HL-60/S4 treated with retinoic acid at 250 ng/mL for 4 days and 3 days (cell line): Measurements from ENCODE around the gene CRX.
"Not testable (repeated sequence)": the region's sequence is repeated elsewhere in the genome, so short reads cannot be mapped to it uniquely, and the experiment has no call there.

Source experiments
- in situ Hi-C: fragments of 300-500 bp; cut with MboI; formaldehyde crosslinking; loops from 2 replicates; pipeline ENCODE4 v1.7.0; 2022; ENCODE audit warnings: low sequenced_read_pairs

CRX gene

DNA sequence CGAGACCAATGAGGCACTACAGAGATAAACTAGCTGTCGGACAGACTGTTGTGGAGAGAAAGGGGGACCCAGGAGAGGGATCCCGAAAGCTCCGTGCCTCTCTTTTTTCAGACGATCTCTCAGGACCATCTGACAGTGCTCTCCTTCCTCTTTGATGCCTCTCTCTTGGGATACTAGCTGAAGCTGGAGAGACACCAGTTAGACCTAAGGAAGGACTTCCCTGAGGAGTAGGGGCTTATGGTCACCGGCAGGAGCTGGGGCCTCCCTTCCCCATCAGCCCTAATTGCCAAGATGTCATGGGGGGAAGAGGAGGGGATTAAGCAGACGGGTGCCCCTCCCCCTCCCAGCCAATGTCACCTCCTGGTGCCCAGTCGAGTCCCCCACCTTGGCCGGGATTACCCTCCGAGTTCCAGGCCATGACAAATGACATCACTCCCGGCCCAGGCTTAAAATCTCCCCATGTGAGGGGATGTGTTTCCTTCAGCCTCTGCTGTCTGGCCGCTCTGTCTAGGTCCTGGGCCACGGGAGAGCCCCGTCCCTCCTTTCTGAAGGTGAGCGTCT, at the start of gene CRX:
Gene CRX (plus strand): TSS at position 478 of the 561 bp plus-strand sequence. CDS start 12,507 bp downstream, outside the sequence.
- in situ Hi-C loops: no loop called here

DNA sequence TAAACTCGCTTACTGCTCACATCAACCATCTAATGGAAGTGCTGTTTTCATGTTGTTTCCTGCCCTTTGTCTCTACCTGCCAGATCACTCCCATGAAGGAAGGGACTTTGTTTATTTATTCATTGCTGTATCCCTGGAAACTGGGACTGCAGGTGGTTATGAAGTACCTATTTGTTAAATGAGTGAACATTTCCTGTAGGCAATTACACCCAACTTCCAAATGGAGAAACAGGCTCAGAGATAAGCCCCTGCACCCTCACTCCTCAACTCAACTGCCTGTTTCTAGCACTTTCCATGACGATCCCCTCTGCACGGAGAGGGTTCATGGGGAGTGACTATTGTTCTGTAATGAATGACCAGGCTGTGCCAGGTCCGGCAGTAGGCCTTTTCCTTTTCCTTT, 45.2 kb upstream of the CRX start:
- in situ Hi-C loops: no loop called here

DNA sequence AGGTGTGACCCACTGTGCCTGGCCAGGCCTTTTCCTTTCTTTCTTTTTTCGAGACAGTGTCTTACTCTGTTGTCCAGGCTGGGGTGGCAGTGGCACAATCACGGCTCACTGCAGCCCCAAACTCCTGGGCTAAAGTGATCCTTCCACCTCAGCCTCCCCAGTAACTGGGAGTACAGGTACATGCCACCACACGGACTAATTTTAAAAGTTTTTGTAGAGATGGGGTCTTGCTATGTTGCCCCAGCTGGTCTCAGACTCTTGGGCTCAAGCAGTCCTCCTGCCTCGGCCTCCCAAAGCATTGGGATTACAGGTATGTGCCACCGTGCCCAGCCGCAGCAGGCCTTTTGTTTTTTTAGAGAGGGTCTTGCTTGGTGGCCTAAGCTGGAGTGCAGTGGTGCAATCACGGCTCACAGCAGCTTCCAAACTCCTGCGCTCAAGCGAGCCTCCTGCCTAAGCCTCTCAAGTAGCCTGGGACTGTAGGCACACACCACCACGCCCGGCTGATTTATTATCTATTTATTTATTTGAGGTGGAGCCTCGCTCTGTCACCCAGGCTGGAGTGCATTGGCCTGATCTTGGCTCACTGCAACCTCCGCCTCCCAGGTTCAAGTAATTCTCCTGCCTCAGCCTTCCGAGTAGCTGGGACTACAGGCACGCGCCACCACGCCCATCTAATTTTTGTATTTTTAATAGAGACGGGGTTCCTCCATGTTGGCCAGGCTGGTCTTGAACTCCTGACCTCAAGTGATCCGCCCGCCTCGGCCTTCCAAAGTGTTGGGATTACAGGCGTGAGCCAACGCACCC, 44.3 kb upstream of the CRX start:
- in situ Hi-C loops: not testable (repeated sequence)

DNA sequence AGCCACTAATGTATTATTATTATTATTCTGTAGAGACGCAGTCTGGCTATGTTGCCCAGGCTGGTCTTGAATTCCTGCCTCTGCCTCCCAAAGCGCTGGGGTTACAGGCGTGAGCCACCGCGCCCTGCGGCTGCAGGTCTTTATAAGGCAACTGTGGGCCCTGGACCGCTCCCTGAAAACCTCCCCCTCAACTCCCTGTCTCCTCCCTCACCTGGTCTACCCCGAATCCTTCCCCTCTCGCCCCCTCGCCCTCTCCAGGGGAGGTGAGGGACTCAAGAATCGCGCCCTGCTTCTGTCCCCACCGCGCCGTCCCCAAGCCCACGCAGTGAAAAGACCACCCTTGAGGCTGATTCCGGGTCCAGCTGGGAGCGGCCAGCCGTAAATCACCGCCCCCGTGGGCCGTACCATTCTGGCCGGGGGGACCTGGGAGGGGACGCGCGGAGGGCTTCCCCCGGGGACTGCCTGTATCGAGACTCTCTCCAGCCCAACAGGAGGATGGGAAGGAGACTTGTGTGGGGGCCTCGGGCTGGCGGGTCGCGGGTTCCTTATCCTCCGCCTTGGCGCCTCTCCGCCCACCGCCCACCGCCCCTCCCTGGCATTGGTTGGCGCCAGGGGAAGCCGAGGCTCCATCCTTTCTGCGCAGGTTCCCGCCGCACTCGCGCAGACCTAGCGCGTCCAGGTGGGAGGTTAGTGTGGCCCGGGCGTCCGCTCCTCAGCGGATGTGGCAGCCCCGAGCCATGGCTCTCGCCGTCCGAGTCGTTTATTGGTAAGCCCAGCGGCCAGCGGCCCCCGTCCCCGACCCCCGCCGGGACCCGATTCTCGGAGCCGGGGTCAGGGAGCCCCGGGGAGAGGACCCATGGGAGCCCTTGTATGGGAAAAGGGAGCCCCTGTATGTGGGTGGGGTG, 43.4 kb upstream of the CRX start, which contains the start of gene SELENOW:
Gene SELENOW (plus strand): TSS at position 655 of the 905 bp plus-strand sequence. CDS start 83 bp downstream, at position 738.
- in situ Hi-C loops: no loop called here

GRCh38 chr19:47778954-47779351, 42.8 kb upstream of the CRX start:
- in situ Hi-C loops: no loop called here

DNA sequence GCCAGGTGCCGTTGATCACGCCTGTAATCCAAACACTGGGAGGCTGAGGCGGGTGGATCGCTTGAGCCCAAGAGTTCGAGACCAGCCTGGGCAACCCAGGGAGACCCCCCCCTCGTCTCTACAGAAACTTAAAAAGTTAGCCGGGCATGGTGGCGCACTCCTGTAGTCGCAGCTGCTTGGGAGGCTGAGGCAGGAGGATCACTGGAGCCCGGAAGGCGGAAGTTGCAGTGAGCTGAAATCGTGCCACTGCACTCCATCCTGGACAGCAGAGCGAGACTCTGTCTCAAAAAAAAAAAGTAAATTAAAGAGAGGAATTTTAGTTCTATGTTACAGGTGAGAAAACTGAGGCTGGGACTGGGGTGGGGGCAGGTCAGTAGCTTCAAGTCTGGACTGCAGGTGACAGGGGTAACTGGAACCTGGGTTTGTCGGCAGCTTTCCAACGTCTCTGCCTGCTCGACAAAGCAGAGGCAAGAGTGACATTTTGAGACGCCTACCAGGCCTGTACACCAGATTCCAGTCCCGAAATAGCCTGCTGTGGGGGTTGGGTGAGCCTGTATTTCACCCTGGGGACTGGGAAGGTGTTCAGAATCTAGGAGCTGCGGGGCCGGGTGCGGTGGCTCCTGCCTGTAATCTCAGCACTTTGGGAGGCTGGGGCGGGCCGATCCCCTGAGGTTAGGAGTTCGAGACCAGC, 42.1 kb upstream of the CRX start:
- in situ Hi-C loops: no loop called here

DNA sequence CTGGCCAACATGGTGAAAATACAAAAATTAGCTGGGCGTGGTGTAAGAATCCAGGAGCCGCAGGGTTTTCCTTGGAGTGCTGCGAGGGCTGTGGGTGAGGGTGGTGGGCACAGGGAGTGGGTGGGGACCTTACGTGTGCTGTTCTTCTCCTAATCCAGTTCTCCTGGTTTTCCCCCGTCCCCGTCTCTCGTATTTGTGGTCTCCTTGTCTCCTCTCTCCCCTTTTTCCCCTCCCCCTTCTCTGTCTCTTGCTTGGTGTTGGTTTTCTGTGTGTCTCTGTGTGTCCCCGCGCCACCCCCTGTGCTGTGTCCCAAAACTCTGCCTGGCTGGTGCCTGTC, 41.6 kb upstream of the CRX start:
- in situ Hi-C loops: no loop called here

GRCh38 chr19:47781590-47782262, 40.0 kb upstream of the CRX start:
- in situ Hi-C loops: no loop called here

- in situ Hi-C loops: no loop called here
Observed at GRCh38 chr19:47786566-47786965, 35.2 kb upstream of the CRX start.

DNA sequence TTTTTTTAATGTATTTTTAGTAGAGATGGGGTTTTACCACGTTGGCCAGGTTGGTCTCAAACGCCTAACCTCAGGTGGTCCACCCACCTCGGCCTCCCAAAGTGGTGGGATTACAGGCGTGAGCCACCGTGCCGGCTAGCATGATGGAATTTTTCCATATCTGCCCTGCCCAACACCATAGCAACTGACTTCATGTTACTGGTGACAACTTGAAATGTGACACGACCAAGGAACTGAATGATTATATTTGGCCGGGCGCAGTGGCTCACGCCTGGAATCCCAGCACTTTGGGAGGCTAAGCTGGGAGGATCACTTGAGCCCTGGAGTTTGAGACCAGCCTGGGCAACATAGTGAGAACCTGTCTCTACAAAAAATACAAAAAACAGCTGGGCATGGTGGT, 34.4 kb upstream of the CRX start:
- in situ Hi-C loops: not testable (repeated sequence)

DNA sequence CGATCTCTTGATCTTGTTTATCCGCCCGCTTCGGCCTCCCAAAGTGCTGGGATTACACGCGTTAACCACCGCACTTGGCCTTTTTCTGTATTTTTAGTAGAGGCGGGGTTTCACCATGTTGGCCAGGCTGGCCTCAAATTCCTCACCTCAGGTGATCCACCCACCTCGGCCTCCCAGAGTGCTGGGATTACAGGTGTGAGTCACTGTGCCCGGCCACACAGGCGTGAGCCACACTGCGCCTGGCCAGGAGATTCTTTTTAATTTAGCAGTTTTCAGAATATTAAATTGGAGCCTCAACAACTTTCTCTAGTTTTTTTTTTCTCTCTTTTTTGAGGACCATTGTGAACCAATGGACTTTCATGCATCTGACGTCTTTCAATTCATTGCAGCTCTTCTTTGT, 31.9 kb upstream of the CRX start:
- in situ Hi-C loops: not testable (repeated sequence)

DNA sequence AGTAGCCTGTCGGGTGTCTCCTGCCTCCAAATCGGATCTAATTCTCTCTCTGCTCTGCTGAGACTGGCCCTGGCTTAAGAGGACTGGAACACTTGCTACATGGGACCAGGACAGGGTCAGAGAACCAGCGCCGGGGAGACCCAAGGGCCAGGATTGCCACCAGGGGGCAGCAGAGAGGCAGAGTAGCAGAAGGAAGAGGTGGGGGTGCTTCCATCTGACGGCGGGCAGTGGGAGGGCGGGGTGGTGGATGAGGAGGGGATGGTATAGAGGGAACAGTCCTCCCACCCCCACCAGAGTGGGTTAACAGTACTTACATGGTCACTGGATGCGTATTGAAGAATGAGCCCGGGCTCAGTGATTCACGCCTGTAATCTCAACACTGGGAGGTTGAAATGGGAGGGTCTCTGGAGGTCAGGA, 31.3 kb upstream of the CRX start:
- in situ Hi-C loops: no loop called here

DNA sequence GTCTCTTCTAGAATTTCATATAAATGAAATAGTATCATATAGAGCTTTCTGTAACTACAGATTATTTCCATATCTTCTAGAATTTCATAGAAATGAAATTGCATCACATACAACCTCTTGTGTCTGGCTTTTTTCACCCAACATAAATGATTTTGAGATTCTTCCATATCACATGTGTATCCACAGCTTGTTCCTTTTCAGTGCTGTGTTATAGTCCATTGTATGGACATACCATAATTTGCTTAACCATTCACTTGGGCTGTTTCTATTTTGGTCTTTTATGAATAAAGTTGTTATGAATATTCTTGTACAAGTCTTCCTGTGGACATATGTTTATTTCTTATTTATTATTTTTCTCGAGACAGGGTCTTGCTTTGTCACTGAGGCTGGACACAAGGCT, 29.1 kb upstream of the CRX start:
- in situ Hi-C loops: no loop called here

DNA sequence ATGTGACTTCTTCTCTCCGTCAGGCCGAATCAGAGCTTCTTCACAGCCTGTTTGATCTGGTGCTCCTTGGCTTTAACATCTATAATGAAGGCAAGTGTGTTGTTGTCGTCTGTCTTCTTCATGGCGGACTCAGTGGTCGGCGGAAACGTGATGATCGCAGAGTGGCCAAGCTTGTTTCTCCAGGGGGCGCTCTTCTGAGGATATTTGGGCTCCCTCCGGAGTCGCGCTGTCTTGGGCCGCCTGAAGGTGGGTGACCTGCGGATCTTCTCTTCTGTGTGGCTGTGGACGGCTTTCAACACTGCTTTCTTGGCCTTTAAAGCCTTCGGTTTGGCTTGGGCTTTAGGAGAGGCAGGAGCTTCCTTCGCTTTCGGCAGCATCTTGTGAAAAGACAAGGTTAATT, 27.2 kb upstream of the CRX start:
- in situ Hi-C loops: no loop called here

- in situ Hi-C loops: no loop called here
Observed at GRCh38 chr19:47796785-47797184, 25.0 kb upstream of the CRX start.

DNA sequence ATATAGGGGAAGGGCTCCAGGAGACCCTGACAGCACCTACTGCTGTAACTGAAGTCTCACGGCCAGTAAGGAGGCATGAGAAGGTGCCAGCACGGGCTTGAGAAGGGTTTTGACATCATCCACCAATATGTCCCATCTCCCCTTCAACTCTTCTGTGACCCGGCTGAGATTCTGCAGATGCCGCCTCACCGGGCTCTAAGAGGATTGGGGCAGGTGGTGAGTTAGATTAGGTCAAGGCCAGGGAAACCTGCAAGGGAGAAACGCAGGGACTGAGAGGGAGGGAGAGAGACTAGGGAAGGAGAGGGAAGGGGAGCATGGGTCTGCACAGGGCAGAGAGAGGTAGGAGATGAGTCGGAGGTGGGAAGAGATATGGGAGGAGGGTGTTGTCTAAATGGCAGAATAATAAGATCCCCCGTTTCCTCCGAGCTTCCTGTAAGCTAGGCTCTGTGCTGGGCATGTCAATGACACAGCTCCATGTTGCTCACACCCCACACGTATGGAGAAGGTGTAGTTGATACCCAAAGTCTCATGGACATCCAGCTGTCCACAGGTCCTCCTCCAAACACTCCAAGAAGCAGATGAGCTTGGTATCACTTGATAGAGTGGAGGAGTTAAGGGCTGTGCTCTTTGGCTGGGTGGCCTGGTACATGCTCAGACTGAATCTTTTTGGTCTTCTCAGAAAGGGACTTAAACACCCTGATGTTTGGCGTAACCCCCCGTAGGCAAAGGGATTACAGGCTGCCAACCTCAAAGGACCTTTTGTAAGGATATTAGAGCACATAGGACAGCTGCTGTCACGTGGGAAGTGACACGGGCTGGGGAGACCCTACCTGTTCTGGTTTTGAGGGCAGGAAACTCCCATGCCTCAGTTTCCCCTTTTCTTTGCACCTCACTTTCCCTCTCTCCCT, 23.5 kb upstream of the CRX start:
- in situ Hi-C loops: no loop called here

- in situ Hi-C loops: no loop called here
Observed at GRCh38 chr19:47798904-47799266, 22.9 kb upstream of the CRX start.

GRCh38 chr19:47801270-47801669, 20.5 kb upstream of the CRX start:
- in situ Hi-C loops: no loop called here

GRCh38 chr19:47802521-47803043, 19.2 kb upstream of the CRX start:
- in situ Hi-C loops: no loop called here
